22Rv1 (cell line): ENCODE data around the gene SMARCD1.

ENCODE experiments used
- H3K27ac ChIP-seq: fragments of 450-650 bp; 2 replicates; pipeline ENCODE4 v1.5.1; 2017
- CTCF ChIP-seq: fragments of 450-650 bp; IDR thresholded peaks from 2 replicates; pipeline ENCODE4 v1.5.1; 2017; ENCODE audit warnings: mild to moderate bottlenecking
- ZFX ChIP-seq: fragments of 450-650 bp; IDR thresholded peaks from 2 replicates; pipeline ENCODE4 v1.6.1; 2017; ENCODE audit warnings: antibody characterized with exemption, borderline replicate concordance

The SMARCD1 gene

GRCh38 chr12:50042693-50043092 is 42.4 kb upstream of the SMARCD1 start:
- no peak overlapping the region for H3K27ac ChIP-seq
- TF ChIP-seq CTCF (no peak), ZFX (no peak)

DNA sequence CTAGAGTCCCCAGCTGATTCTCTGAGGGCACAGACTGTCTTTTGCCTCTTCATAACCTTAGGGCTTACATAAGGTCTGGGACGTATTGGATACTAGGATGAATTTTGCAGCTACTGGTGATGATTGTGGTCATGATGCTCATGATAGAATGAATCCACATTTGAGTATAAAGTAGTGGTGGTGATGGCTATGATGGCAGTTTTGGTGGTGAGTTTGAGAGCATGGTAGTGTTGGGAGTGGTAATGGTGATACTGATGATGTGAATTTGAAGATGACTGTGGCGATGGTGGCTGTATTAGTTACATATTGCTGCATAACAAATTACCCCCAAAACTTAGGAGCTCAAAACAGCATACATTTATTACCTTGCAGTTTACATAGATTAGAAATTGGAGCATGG is 41.8 kb upstream of the SMARCD1 start:
- no peak overlapping the region for H3K27ac ChIP-seq
- no peak for TF ChIP-seq CTCF
- TF ChIP-seq ZFX: no peak

GRCh38 chr12:50043854-50044253 is 41.3 kb upstream of the SMARCD1 start:
- TF ChIP-seq ZFX (no peak), CTCF (no peak)
- no peak overlapping the region for H3K27ac ChIP-seq

GRCh38 chr12:50047693-50048250 is 37.4 kb upstream of the SMARCD1 start:
- H3K27ac ChIP-seq: no peak overlapping the region

DNA sequence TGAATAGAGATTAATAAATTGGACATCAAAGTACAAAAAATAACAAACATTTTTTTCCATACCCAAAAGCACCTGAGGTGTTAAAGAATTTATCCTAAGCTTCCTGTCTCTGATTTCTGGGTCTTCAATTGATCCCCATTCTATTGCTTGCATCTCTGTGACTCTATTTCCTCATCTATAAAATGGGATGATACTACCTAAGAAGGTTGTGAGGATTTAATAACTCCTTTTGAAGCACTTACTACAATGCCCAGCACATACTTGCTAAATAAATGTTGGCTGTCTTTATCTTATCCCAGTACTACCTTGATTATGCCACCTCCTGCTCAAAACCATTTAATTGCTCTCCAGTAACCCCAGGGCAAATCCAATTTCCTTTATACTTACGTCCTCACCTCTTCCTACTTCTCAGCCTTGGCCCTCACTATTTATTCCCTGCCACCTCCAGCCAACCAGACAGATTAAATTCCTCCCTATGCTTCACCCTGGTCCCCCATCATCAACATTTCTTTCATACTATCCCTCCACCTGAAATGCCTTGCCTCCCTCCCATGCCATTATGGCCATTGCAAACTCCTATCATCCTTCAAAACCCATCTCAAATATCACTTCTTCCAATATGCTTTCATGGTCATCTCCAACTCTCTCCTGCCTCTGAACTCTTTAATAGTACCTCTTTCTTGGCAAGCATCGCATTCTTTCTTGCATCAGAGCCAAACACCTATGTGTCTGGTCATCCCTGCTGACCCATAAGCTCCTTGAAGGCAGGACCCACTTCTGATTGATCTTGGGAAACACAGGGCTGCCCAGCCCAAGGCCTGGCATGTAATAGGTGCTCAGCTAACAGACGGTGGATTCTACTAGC is 35.7 kb upstream of the SMARCD1 start:
- no peak overlapping the region for H3K27ac ChIP-seq
- TF ChIP-seq ZFX (no peak), CTCF (no peak)

More at GRCh38 chr12:50047693-50048250, 37.4 kb upstream of the SMARCD1 start:
- TF ChIP-seq ZFX (no peak), CTCF (no peak)

DNA sequence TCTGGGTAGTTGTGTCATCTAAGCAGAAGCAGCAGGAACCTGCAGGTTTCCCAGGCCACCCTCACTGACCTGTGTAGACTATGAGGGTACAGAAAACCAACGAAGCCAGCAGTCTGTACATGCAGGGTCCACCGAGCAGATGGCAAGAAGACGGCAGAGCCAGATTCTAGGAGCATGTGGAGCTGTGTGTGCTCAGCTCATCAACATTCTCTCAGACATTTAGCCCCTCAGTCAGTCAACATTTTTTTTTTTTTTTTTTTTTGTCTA is 35.1 kb upstream of the SMARCD1 start:
- TF ChIP-seq ZFX: no peak
- TF ChIP-seq CTCF: no peak
- no peak overlapping the region for H3K27ac ChIP-seq

DNA sequence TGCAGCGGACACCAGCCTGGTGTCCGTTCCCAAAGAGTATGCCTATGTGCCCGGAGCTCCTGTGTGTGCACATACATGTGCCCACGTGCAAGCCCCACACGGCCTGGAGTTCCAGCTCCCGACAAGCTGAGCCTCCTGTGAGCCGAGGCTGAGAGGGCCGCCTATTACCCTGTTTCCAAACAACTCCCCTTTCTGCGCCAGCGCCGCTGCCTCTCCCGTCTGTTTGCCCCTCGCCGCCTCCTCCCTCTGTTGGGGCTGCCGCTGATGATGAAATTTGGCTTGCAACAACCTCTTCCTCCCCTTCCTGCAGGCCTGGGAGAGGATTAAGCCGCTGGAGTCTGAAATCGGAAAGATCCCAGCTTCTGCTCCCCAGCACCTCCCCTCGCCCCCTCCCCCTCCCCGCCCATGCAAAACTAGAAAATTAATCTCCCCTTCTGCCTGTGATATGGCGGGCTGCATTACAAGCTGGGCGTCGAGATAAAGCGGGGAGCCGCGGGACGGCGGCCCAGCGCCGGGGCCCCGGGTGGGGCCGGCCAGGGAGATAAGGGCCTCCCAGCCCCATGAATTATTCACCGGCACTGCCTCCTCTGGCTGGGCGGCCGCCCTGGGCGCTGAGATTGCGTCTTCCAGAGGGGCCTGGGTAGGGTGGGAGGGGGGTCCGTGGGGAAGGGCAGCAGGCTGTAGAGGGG is 34.6 kb upstream of the SMARCD1 start:
- TF ChIP-seq ZFX: no peak
- TF ChIP-seq CTCF: no peak

More for the DNA sequence above, 34.6 kb upstream of the SMARCD1 start:
- no peak overlapping the region for H3K27ac ChIP-seq
